Activated CD8-positive, alpha-beta memory T cell treated with anti-CD3 and anti-CD28 coated beads, Interleukin-2, amount 10 ng/mL, durations not matched to agents 7 days and 5 days (primary cell): ENCODE measurements around the gene HEBP1. TPM values are rescaled to one million over a fixed set of nuclear protein-coding genes. Genes with fewer than 3 reads are reported as not detected.

Experiments used
- ATAC-seq: fragments of 150-1000 bp; cut with Tn5 transposase; one replicate; pipeline ENCODE4 v1.10.0; 2021; ENCODE audit warnings: moderate library complexity
- CTCF ChIA-PET: fragments of 350-600 bp; sonication (Branson Sonifier 250); formaldehyde crosslinking; loops from one replicate; lab custom pipeline; 2021; ENCODE audit warnings: antibody characterized with exemption; lab: Charles Lee
- DNase-seq: peaks from one replicate; pipeline ENCODE4 v3.0.0-alpha.2; 2020
- H3K27ac Mint-ChIP-seq: one replicate; pipeline ENCODE4 v1.8.0; 2021; ENCODE audit warnings: mild to moderate bottlenecking, mixed read lengths
- H3K27me3 Mint-ChIP-seq: one replicate; pipeline ENCODE4 v1.8.0; 2021; ENCODE audit warnings: mixed read lengths
- H3K36me3 Mint-ChIP-seq: one replicate; pipeline ENCODE4 v1.8.0; 2021; ENCODE audit warnings: mild to moderate bottlenecking, mixed read lengths
- H3K4me1 Mint-ChIP-seq: one replicate; pipeline ENCODE4 v1.8.0; 2021; ENCODE audit warnings: mixed read lengths
- H3K4me3 Mint-ChIP-seq: one replicate; pipeline ENCODE4 v1.8.0; 2021; ENCODE audit warnings: mild to moderate bottlenecking, moderate library complexity, mixed read lengths
- H3K9me3 Mint-ChIP-seq: one replicate; pipeline ENCODE4 v1.8.0; 2022; ENCODE audit warnings: low read depth, mixed read lengths
- total RNA-seq, 2 experiments: library from RNA; stranded (reverse); gene quantifications; one replicate each; pipeline ENCODE4 v1.2.3, GENCODE V29; 2021

Gene HEBP1
- total RNA-seq, 2 experiments from 2014 or later = 8.9 to 9.7 TPM

DNA sequence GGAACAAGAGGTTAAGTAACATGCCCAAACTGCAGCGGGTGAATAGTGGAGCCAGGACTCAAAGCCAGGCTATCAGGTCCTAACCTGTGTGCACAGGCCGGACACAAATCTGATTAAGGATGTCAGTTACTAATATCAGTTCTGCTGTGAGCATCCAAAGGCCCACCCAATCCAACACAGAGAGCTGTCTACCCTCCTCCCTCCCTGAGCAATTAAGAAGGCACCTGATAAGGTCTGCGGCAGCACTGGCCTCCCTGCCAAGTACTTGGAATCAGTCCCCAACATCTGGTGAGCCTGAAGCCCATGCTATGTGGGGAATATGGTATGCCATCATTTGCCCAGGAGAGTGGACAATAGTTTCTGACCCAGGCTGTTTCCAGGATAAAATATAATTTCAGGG lies 3.9 kb downstream of the HEBP1 start:
- Mint-ChIP-seq H3K4me3 (no peak overlapping the region), H3K36me3 (peaks cover 5% of the 10 kb centered on the region), H3K9me3 (no peaks in the 10 kb centered on the region), H3K27ac (no peak overlapping the region), H3K4me1 (peaks cover 30% of the 10 kb centered on the region), H3K27me3 (peaks cover 2% of the 10 kb centered on the region)
- ATAC-seq (no peak), DNase-seq (no peak)
- CTCF ChIA-PET = interaction anchor here (0.9 kb wide), 1 partner anchor 10 kb away, joined by 3 read pairs; no protein-coding TSS in a partner anchor

DNA sequence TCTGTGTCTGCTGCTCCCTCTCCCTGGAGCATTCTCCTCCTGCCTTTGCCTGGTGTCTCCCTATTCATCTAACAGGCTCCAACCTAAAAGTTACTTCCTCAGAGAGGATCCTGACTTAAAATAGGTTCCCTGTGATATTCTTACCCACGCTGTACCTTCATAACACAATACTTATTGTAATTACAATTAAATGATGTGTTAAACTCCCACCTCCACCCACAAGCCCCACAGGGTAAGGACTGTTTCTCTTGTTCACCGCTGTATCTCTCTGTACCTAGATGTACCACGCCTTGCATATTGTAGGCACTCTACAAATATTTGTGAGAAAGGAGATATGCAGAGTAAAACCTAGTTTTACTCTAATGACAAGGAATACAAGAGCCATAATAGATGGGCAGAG lies 5.0 kb downstream of the HEBP1 start:
- DNase-seq (no peak), ATAC-seq (no peak)
- no peaks in the 10 kb centered on the region for H3K27me3 Mint-ChIP-seq
- H3K9me3 Mint-ChIP-seq = no peaks in the 10 kb centered on the region
- CTCF ChIA-PET = interaction anchor here (0.9 kb wide), 1 partner anchor 9 kb away, joined by 5 read pairs; no protein-coding TSS in a partner anchor
- peaks cover 5% of the 10 kb centered on the region for H3K36me3 Mint-ChIP-seq
- H3K27ac Mint-ChIP-seq = no peak overlapping the region
- H3K4me1 Mint-ChIP-seq = peaks cover 27% of the 10 kb centered on the region
- no peak overlapping the region for H3K4me3 Mint-ChIP-seq

GRCh38 chr12:12993367-12993766 lies 6.7 kb downstream of the HEBP1 start:
- ATAC-seq (no peak), DNase-seq (no peak)
- CTCF ChIA-PET = interaction anchor here (0.7 to 1.3 kb wide), 2 partner anchors 9 to 77 kb away, joined by 3 to 4 read pairs; no protein-coding TSS in a partner anchor
- H3K27me3 Mint-ChIP-seq = no peaks in the 10 kb centered on the region
- H3K4me1 Mint-ChIP-seq = peaks cover 18% of the 10 kb centered on the region
- H3K27ac Mint-ChIP-seq = peak overlapping the region; percentile 69
- peak overlapping the region; percentile 27 for H3K4me3 Mint-ChIP-seq
- peaks cover 5% of the 10 kb centered on the region for H3K36me3 Mint-ChIP-seq
- no peaks in the 10 kb centered on the region for H3K9me3 Mint-ChIP-seq

DNA sequence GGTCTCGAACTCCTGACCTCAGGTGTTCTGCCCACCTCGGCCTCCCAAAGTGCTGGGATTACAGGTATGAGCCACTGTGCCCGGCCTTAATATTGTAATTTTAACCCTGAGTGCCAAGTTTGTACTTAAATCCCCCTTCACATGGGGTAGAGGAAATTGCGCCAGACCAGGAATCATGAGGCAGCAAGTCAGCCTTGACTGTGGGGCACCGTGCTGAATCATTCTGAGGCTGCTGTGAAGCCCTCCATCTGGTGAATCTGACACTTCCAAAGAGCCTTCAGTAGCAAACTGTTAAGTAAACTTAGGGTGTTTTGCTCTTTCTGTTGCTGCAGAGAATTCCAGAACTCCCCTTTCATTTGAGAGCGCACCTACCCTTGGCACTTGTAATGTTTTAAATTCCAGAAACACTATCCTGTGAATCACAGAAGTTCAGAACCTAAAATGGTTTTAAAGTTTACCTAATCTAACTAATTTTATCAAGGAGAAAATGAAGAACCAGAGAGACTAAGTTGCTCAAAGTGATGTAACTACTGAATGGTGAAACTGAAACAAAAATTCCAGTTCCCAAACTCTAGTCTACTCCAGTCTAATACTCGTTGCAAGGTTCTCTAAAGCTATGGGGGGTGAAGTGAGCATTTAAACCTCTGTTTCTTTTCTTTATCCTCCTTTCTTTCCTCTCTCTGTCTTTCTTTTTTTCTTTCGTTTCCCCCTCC lies 7.5 kb downstream of the HEBP1 start:
- DNase-seq (no peak), ATAC-seq (peak; percentile 30)
- Mint-ChIP-seq H3K4me3 (peak overlapping the region; percentile 27), H3K9me3 (no peaks in the 10 kb centered on the region), H3K4me1 (peaks cover 17% of the 10 kb centered on the region), H3K27ac (no peak overlapping the region), H3K36me3 (peaks cover 5% of the 10 kb centered on the region), H3K27me3 (no peaks in the 10 kb centered on the region)
- CTCF ChIA-PET = interaction anchor here (0.7 to 1.3 kb wide), 2 partner anchors 8 to 76 kb away, joined by 3 to 4 read pairs; no protein-coding TSS in a partner anchor

DNA sequence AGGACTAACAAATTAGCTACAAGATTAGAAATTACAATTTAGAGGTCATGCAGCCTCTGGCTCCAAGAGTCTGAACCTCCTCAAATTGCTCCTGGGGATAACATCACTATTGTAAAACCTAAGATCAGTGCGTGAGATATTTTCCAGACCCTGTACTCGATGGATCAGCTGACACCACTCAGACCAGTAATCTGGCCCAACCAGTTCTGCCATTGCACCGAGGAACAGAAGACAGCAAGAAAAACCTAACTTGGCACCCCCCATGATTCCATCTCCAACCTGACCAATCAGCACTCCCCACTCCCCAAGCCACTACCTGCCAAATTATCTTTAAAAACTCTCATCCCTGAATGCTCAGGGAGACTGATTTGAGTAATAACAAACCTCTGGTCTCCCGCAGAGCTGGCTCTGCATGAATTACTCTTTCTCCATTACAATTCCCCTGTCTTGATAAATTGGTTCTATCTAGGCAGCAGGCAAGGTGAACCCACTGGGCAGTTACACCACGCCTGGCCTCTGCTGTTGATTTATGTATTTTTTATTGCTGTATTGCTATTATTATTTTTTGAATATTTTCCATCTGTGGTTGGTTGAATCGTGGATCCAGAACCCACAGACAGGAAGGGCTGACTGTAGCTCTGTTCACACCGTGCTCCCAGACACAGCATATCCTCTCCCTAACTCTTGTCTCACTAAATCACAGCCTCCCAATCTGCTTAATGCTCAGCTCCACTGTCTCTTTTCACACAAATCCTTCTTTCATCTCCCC lies 9.2 kb downstream of the HEBP1 start:
- H3K4me3 Mint-ChIP-seq = no peak overlapping the region
- peaks cover 14% of the 10 kb centered on the region for H3K4me1 Mint-ChIP-seq
- peaks cover 5% of the 10 kb centered on the region for H3K36me3 Mint-ChIP-seq
- no peak overlapping the region for H3K27ac Mint-ChIP-seq
- DNase-seq (no peak), ATAC-seq (no peak)
- H3K27me3 Mint-ChIP-seq = no peaks in the 10 kb centered on the region
- CTCF ChIA-PET = interaction anchor here (1.2 to 1.4 kb wide), 2 partner anchors 74 to 221 kb away, joined by 4 read pairs; no protein-coding TSS in a partner anchor
- no peaks in the 10 kb centered on the region for H3K9me3 Mint-ChIP-seq

- Mint-ChIP-seq H3K36me3 (peaks cover 2% of the 10 kb centered on the region), H3K27ac (no peak overlapping the region), H3K4me3 (no peak overlapping the region), H3K4me1 (peaks cover 2% of the 10 kb centered on the region), H3K27me3 (no peaks in the 10 kb centered on the region), H3K9me3 (no peaks in the 10 kb centered on the region)
- CTCF ChIA-PET = interaction anchor here (0.8 to 1.8 kb wide), 2 partner anchors 8 to 225 kb away, joined by 3 to 5 read pairs; no protein-coding TSS in a partner anchor
- ATAC-seq (no peak), DNase-seq (no peak)
These were observed 12.6 kb downstream of the HEBP1 start for GRCh38 chr12:12987421-12987820.

- H3K27ac Mint-ChIP-seq = no peak overlapping the region
- no peak for ATAC-seq
- CTCF ChIA-PET = interaction anchor here (0.8 to 1.8 kb wide), 7 partner anchors 9 to 248 kb away, joined by 3 to 5 read pairs (median 3); no protein-coding TSS in a partner anchor
- DNase-seq = no peak
- peaks cover 2% of the 10 kb centered on the region for H3K36me3 Mint-ChIP-seq
- H3K4me3 Mint-ChIP-seq = no peak overlapping the region
- H3K27me3 Mint-ChIP-seq = no peaks in the 10 kb centered on the region
- no peaks in the 10 kb centered on the region for H3K9me3 Mint-ChIP-seq
- H3K4me1 Mint-ChIP-seq = no peaks in the 10 kb centered on the region
These were observed 13.2 kb downstream of the HEBP1 start for GRCh38 chr12:12986775-12987331.

GRCh38 chr12:12985817-12986408 lies 14.2 kb downstream of the HEBP1 start:
- CTCF ChIA-PET = interaction anchor here (0.6 to 1.8 kb wide), 9 partner anchors 9 to 249 kb away, joined by 3 to 5 read pairs (median 3); no protein-coding TSS in a partner anchor
- peaks cover 2% of the 10 kb centered on the region for H3K36me3 Mint-ChIP-seq
- no peaks in the 10 kb centered on the region for H3K27me3 Mint-ChIP-seq
- DNase-seq (no peak), ATAC-seq (no peak)
- H3K27ac Mint-ChIP-seq = no peak overlapping the region
- no peaks in the 10 kb centered on the region for H3K4me1 Mint-ChIP-seq
- H3K4me3 Mint-ChIP-seq = no peak overlapping the region
- H3K9me3 Mint-ChIP-seq = no peaks in the 10 kb centered on the region

GRCh38 chr12:12984149-12984548 lies 15.9 kb downstream of the HEBP1 start:
- no peak overlapping the region for H3K27ac Mint-ChIP-seq

DNA sequence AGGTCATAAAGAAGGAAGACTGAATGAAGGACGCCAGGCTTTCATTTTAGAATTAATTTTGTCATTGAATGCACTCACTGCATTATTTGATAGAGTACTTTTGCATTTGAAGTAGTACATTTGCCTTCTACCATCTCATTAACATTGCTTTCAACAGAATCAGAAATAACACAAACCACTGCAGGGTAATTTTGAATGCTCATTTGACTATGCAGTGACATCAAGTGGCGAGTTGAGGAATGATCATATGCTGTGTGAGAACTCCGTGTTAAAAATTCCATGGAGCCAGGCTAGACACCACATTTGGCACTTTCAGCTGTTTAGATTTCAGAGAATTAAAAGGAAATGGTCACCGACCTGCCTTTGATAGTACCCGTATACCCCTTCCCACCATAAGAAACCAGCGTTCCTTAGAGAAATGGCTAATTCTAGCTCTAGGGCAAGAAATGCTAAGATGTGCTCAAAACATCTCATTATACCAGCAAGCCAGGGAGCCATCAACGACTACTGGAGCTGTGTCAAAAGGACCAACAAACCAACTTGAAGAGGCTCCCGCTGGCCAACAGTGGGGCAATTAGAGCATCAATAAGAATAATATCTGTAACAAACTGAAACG lies 16.5 kb downstream of the HEBP1 start:
- no peaks in the 10 kb centered on the region for H3K27me3 Mint-ChIP-seq
- H3K27ac Mint-ChIP-seq = no peak overlapping the region
- ATAC-seq (peak; percentile 30), DNase-seq (no peak)
- no peak overlapping the region for H3K4me3 Mint-ChIP-seq
- peaks cover 2% of the 10 kb centered on the region for H3K36me3 Mint-ChIP-seq
- no peaks in the 10 kb centered on the region for H3K9me3 Mint-ChIP-seq
- H3K4me1 Mint-ChIP-seq = no peaks in the 10 kb centered on the region
- CTCF ChIA-PET = interaction anchor here (0.9 to 2.4 kb wide), 5 partner anchors 67 to 232 kb away, joined by 3 to 6 read pairs (median 5); no protein-coding TSS in a partner anchor

More at GRCh38 chr12:12984149-12984548, 15.9 kb downstream of the HEBP1 start:
- H3K4me3 Mint-ChIP-seq = no peak overlapping the region
- CTCF ChIA-PET = interaction anchor here (0.6 to 1.2 kb wide), 4 partner anchors 9 to 231 kb away, joined by 3 to 6 read pairs (median 4); no protein-coding TSS in a partner anchor
- H3K27me3 Mint-ChIP-seq = no peaks in the 10 kb centered on the region
- H3K4me1 Mint-ChIP-seq = no peaks in the 10 kb centered on the region
- no peaks in the 10 kb centered on the region for H3K9me3 Mint-ChIP-seq
- DNase-seq = no peak
- peaks cover 2% of the 10 kb centered on the region for H3K36me3 Mint-ChIP-seq
- ATAC-seq = no peak

- H3K9me3 Mint-ChIP-seq = no peaks in the 10 kb centered on the region
- H3K4me1 Mint-ChIP-seq = no peaks in the 10 kb centered on the region
- H3K27me3 Mint-ChIP-seq = no peaks in the 10 kb centered on the region
- peaks cover 2% of the 10 kb centered on the region for H3K36me3 Mint-ChIP-seq
- CTCF ChIA-PET = interaction anchor here (1.0 to 2.4 kb wide), 8 partner anchors 18 to 229 kb away, joined by 3 to 6 read pairs (median 4); no protein-coding TSS in a partner anchor
- H3K4me3 Mint-ChIP-seq = no peak overlapping the region
- ATAC-seq (no peak), DNase-seq (no peak)
- H3K27ac Mint-ChIP-seq = no peak overlapping the region
These were observed 17.7 kb downstream of the HEBP1 start for GRCh38 chr12:12982331-12982730.

DNA sequence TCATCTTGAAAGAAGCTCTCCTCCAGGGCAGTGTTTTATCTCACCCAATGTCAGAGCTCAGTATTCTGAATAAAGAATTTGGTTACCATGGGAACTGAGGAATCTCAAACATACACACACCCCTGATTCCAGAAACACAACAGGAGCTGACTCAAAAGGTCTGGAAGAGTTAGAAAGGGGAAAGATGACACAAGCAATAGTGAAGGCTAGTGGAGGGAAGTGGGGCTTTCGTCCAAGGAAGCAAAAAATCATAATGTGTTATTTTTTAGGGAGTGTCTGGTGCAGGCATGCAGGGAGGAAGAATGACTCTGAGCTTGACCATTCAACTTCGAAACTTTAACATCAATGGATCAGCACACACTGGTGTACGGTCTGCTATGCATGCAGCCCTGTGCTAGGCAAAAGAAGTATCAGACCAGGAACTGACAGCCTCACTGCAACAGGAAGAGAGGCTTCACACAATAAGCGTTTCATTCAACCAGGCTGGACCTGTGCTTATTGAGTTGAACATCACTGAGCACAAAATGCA lies 20.3 kb downstream of the HEBP1 start:
- ATAC-seq (no peak), DNase-seq (no peak)
- H3K4me3 Mint-ChIP-seq = no peak overlapping the region
- H3K27me3 Mint-ChIP-seq = no peaks in the 10 kb centered on the region
- CTCF ChIA-PET = interaction anchor here (2.5 kb wide), 1 partner anchor 64 kb away, joined by 8 read pairs; no protein-coding TSS in a partner anchor
- no peaks in the 10 kb centered on the region for H3K4me1 Mint-ChIP-seq
- no peaks in the 10 kb centered on the region for H3K9me3 Mint-ChIP-seq
- H3K27ac Mint-ChIP-seq = no peak overlapping the region
- H3K36me3 Mint-ChIP-seq = peaks cover 2% of the 10 kb centered on the region
